Keratinocyte (primary cell): ENCODE results near the gene AGPAT3.

Experiments
- CTCF ChIP-seq, 3 experiments: IDR thresholded peaks in 1 of 3; conservative IDR thresholded peaks in 1 of 3; optimal IDR thresholded peaks in 1 of 3; 2 replicates in 2 of 3; 3 replicates in 1 of 3; pipeline versions ENCODE3 to v1.5.1; 2011; ENCODE audit warnings: low read length in 3 of 3, mild to moderate bottlenecking in 3 of 3, moderate library complexity in 2 of 3, control low read depth in 1 of 3, inconsistent platforms in 1 of 3; ENCODE audit not compliant: insufficient read depth in 2 of 3; ENCODE audit errors: extremely low read depth in 1 of 3
- EZH2 ChIP-seq: IDR thresholded peaks from one replicate; pipeline ENCODE4 v1.6.1; 2012; ENCODE audit warnings: inconsistent platforms, mild to moderate bottlenecking, low read length, moderate library complexity

DNA sequence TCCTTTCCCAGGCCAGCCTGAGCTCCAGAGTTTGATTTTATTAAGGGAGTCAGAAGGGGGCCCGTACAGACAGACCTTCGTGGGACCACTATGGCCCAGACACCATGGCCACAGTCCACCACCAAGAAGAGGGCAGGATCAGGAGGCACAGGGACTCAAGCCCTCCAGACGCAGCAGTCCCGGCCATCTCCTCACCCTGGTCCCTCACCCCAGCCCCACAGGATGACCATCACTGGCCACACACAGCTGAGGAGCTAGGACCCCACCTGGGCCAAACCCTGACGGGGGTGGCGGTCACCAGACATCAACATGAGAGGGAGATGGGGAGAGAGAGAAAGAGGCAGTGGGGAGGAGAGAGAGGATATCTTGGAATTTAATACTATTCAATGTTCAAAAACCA lies 29.2 kb upstream of the AGPAT3 start:
- TF ChIP-seq CTCF (optimal IDR thresholded peaks at IDR 0.05 in 1 of 3, IDR thresholded peaks at IDR 0.05 in 1 of 3, conservative IDR thresholded peaks at IDR 0.05 in 1 of 3; ENCODE audit: extremely low read depth in 1 of 3, insufficient read depth in 2 of 3, low read length in 3 of 3) (no peak), EZH2 (no peak)
